H1 (cell line): ENCODE results near the gene HOXB4. TPM values are rescaled to one million over a fixed set of nuclear protein-coding genes. Genes with fewer than 3 reads are reported as not detected.

Experiments
- BACH1 ChIP-seq: IDR thresholded peaks from 2 replicates; pipeline ENCODE4 v1.6.1; 2012; ENCODE audit warnings: low read length, improper control_type of control experiment
- CBX8 ChIP-seq: fragments of 300-800, 300-1000 bp; sonication (generic); IDR thresholded peaks from 2 replicates; pipeline ENCODE4 v1.7.1; 2016; ENCODE audit warnings: low read depth, low read length, borderline replicate concordance
- CHD1 ChIP-seq: IDR thresholded peaks from 2 replicates; pipeline ENCODE4 v1.6.1; 2012; ENCODE audit warnings: low read depth, low read length, improper control_type of control experiment
- EZH2 ChIP-seq: fragments of 200-600 bp; sonication (generic); IDR thresholded peaks from 2 replicates; pipeline ENCODE4 v1.7.1; 2012; ENCODE audit warnings: low read depth, mild to moderate bottlenecking, moderate library complexity, low read length, inconsistent platforms; ENCODE audit not compliant: severe bottlenecking
- KDM1A ChIP-seq: fragments of 200-600, 300-600 bp; sonication (generic); IDR thresholded peaks from 2 replicates; pipeline ENCODE4 v1.7.1; 2016; ENCODE audit warnings: mild to moderate bottlenecking, low read length, borderline replicate concordance
- KDM4A ChIP-seq: IDR thresholded peaks from one replicate; pipeline ENCODE4 v1.7.1; 2012; ENCODE audit warnings: low read depth, mild to moderate bottlenecking, moderate library complexity, low read length, inconsistent platforms; ENCODE audit not compliant: severe bottlenecking
- NANOG ChIP-seq: IDR thresholded peaks from 2 replicates; pipeline ENCODE4 v1.6.1; 2011; ENCODE audit warnings: low read length, low read depth, mild to moderate bottlenecking, inconsistent platforms; ENCODE audit not compliant: insufficient read depth, poor library complexity, severe bottlenecking
- POLR2A ChIP-seq, 2 experiments: IDR thresholded peaks; 1 replicate in 1 of 2; 2 replicates in 1 of 2; pipeline ENCODE4 v1.6.1; 2011; ENCODE audit warnings: low read depth in 2 of 2, low read length in 2 of 2, mild to moderate bottlenecking in 2 of 2; ENCODE audit errors: control extremely low read depth in 1 of 2
- RAD21 ChIP-seq, 2 experiments: IDR thresholded peaks in 1 of 2; conservative IDR thresholded peaks in 1 of 2; 2 replicates each; pipeline ENCODE4 v1.6.1; 2011; ENCODE audit warnings: low read depth in 2 of 2, low read length in 2 of 2, improper control_type of control experiment in 1 of 2, inconsistent platforms in 1 of 2, mild to moderate bottlenecking in 1 of 2, moderate library complexity in 1 of 2
- RNF2 ChIP-seq: fragments of 200-900, 300-1000 bp; sonication (generic); IDR thresholded peaks from 2 replicates; pipeline ENCODE4 v1.7.1; 2016; ENCODE audit warnings: borderline replicate concordance, low read depth, mild to moderate bottlenecking, antibody characterized with exemption, low read length; ENCODE audit not compliant: poor library complexity, severe bottlenecking; ENCODE audit errors: missing control alignments
- SIRT6 ChIP-seq: IDR thresholded peaks from one replicate; pipeline ENCODE4 v1.7.1; 2012; ENCODE audit warnings: low read length, inconsistent platforms
- SP2 ChIP-seq: IDR thresholded peaks from 2 replicates; pipeline ENCODE4 v1.6.1; 2012; ENCODE audit warnings: mild to moderate bottlenecking, low read length, inconsistent platforms
- SUZ12 ChIP-seq: fragments of 200-600 bp; sonication (generic); IDR thresholded peaks from 2 replicates; pipeline ENCODE4 v1.6.1; 2012; ENCODE audit warnings: mild to moderate bottlenecking, inconsistent platforms, low read length, moderate library complexity, mixed read lengths
- TAF7 ChIP-seq: optimal IDR thresholded peaks from 2 replicates; pipeline ENCODE3; 2011; ENCODE audit warnings: low read depth, mild to moderate bottlenecking, inconsistent platforms, low read length, moderate library complexity, borderline replicate concordance
- TEAD4 ChIP-seq: IDR thresholded peaks from 2 replicates; pipeline ENCODE4 v1.6.1; 2012; ENCODE audit warnings: low read depth, low read length, inconsistent platforms, mixed read lengths
- polyA plus RNA-seq, 7 experiments: library from polyadenylated mRNA; depleted of rRNA in 3 of 7; stranded (reverse) in 5 of 7; unstranded in 2 of 7; fragments of >200 nt in 5 of 7; fragments of 200-250 nt in 2 of 7; gene quantifications; 1 replicate in 5 of 7; 2 replicates in 1 of 7; 4 replicates in 1 of 7; pipeline versions ENCODE4 v1.2.1 to v1.2.3, GENCODE V29; 2011 to 2013; ENCODE audit warnings: missing spikeins in 2 of 7, mixed read lengths in 2 of 7
- total RNA-seq: library from RNA; stranded (reverse); fragmentation: NEBNext Ultra II Directional; extraction: Animal tissue kit (Norgen Biotek cat#: 25700); gene quantifications from 2 replicates; pipeline ENCODE4 v1.2.1, GENCODE V29; 2021
- TF ChIP-seq, protein P1 (sequence below): IDR thresholded peaks from 2 replicates; pipeline ENCODE4 v1.6.1; 2012; ENCODE audit warnings: low read length, inconsistent platforms
- TF ChIP-seq, protein P2 (sequence below): IDR thresholded peaks from 2 replicates; pipeline ENCODE4 v1.6.1; 2012; ENCODE audit warnings: inconsistent platforms

HOXB4 gene
- total and polyA plus RNA-seq, 2 of the 8 experiments (the other 6 are each of a cell fraction or from before 2014, with no cell fraction given), result not detected

DNA sequence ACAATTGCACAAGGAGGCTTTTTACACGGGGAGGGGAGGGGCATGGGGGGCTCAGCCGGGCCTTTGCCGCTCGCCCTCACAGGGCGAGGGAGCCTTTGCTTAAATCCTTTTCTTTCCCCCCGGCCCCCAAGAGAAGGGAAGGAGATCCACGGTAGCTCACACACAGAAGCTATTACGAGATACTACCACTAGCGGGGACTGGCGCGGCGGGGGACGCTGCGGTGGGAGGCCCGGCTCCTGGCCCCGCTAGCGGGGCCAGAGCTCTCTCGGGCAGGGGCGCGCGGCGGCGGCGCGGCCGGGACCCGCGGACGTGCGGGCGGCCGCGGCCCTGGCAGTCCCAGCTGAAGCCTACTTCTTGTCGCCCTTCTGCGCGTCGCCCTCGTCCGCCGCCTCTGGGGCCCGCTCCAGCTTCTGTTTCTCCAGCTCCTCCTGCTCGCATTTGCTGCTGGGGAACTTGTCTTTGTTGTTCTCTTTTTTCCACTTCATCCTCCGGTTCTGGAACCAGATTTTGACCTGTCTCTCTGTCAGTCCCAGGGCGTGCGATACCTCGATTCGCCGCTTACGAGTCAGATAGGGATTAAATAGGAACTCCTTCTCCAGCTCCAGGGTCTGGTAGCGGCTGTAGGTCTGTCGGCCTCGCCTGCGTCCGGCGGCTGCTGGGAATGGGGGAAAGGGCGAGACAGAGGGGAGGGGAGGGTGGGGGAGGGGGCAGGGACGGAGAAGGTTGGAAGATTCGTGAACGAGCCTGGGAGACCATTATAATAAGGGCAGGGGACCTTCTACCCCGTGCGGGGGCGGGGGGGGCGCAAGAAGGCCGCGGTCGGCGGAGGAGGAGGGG is 34.9 kb upstream of the HOXB4 start (continued):
- TF ChIP-seq RAD21 (IDR thresholded peaks at IDR 0.05 in 1 of 2, conservative IDR thresholded peaks at IDR 0.05 in 1 of 2; ENCODE audit: low read depth in 2 of 2, low read length in 2 of 2) (no peak), POLR2A (IDR thresholded peaks at IDR 0.05; ENCODE audit: control extremely low read depth in 1 of 2, low read depth in 2 of 2, low read length in 2 of 2) (no peak), CHD1 (no peak), SP2 (no peak), TAF7 (no peak), CBX8 (no peak), KDM4A (no peak), NANOG (no peak), KDM1A (no peak), RNF2 (peak; percentile 77), BACH1 (0 out of 2 replicates have a peak, but pooled peaks have one; percentile 8), EZH2 (peak; percentile 71), SIRT6 (no peak), SUZ12 (peak; percentile 58), TEAD4 (no peak)
- TF ChIP-seq, protein P1, sequence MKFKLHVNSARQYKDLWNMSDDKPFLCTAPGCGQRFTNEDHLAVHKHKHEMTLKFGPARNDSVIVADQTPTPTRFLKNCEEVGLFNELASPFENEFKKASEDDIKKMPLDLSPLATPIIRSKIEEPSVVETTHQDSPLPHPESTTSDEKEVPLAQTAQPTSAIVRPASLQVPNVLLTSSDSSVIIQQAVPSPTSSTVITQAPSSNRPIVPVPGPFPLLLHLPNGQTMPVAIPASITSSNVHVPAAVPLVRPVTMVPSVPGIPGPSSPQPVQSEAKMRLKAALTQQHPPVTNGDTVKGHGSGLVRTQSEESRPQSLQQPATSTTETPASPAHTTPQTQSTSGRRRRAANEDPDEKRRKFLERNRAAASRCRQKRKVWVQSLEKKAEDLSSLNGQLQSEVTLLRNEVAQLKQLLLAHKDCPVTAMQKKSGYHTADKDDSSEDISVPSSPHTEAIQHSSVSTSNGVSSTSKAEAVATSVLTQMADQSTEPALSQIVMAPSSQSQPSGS, result no peak
- TF ChIP-seq, protein P2, sequence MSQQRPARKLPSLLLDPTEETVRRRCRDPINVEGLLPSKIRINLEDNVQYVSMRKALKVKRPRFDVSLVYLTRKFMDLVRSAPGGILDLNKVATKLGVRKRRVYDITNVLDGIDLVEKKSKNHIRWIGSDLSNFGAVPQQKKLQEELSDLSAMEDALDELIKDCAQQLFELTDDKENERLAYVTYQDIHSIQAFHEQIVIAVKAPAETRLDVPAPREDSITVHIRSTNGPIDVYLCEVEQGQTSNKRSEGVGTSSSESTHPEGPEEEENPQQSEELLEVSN, result no peak
